ENCODE results near the gene RIMS4. TPM values are rescaled to one million over a fixed set of nuclear protein-coding genes. Genes with fewer than 3 reads are reported as not detected.

The RIMS4 gene
- polyA plus RNA-seq, 1 experiment, result not detected

- POLR2A ChIA-PET, result no interaction called here
- no peak for DNase-seq (ENCODE audit: low read depth)
These were observed 26.3 kb upstream of the RIMS4 start for GRCh38 chr20:44836601-44837120.

GRCh38 chr20:44835661-44836221 lies 25.4 kb upstream of the RIMS4 start:
- peaks cover 10% of the 10 kb centered on the region for H3K27me3 ChIP-seq (ENCODE audit: control insufficient read depth, insufficient read depth, low read length)
- TF ChIP-seq CTCF (IDR thresholded peaks at IDR 0.05; ENCODE audit: insufficient read depth, low read depth, low read length), result no peak
- no peak for DNase-seq (ENCODE audit: low read depth)
- ChIA-PET CTCF (no interaction called here), POLR2A (no interaction called here)
- H3K4me3 ChIP-seq (ENCODE audit: low read depth, low read length), result no peak overlapping the region
- H3K36me3 ChIP-seq (ENCODE audit: control insufficient read depth, insufficient read depth, low read length), result no peaks in the 10 kb centered on the region

More at GRCh38 chr20:44836601-44837120, 26.3 kb upstream of the RIMS4 start:
- CTCF ChIA-PET, result interaction anchor here (1.0 kb wide), 1 partner anchor 9 kb away, joined by 3 read pairs; no protein-coding TSS in a partner anchor
- H3K36me3 ChIP-seq (ENCODE audit: control insufficient read depth, insufficient read depth, low read length), result no peaks in the 10 kb centered on the region
- H3K27me3 ChIP-seq (ENCODE audit: control insufficient read depth, insufficient read depth, low read length), result peaks cover 9% of the 10 kb centered on the region
- TF ChIP-seq CTCF (IDR thresholded peaks at IDR 0.05; ENCODE audit: insufficient read depth, low read depth, low read length), result no peak
- no peak overlapping the region for H3K4me3 ChIP-seq (ENCODE audit: low read depth, low read length)

- peaks cover 13% of the 10 kb centered on the region for H3K27me3 ChIP-seq (ENCODE audit: control insufficient read depth, insufficient read depth, low read length)
- CTCF ChIA-PET, result no interaction called here
- no peak for TF ChIP-seq CTCF (IDR thresholded peaks at IDR 0.05; ENCODE audit: insufficient read depth, low read depth, low read length)
- no peak for DNase-seq (ENCODE audit: low read depth)
- H3K36me3 ChIP-seq (ENCODE audit: control insufficient read depth, insufficient read depth, low read length), result no peaks in the 10 kb centered on the region
- POLR2A ChIA-PET, result no interaction called here
- H3K4me3 ChIP-seq (ENCODE audit: low read depth, low read length), result no peak overlapping the region
These were observed 24.8 kb upstream of the RIMS4 start for GRCh38 chr20:44835116-44835515.

GRCh38 chr20:44834693-44835092 lies 24.3 kb upstream of the RIMS4 start:
- Histone ChIP-seq H3K4me3 (ENCODE audit: low read depth, low read length) (no peak overlapping the region), H3K27me3 (ENCODE audit: control insufficient read depth, insufficient read depth, low read length) (peaks cover 15% of the 10 kb centered on the region), H3K36me3 (ENCODE audit: control insufficient read depth, insufficient read depth, low read length) (no peaks in the 10 kb centered on the region)
- DNase-seq (ENCODE audit: low read depth), result no peak
- POLR2A ChIA-PET, result no interaction called here
- no peak for TF ChIP-seq CTCF (IDR thresholded peaks at IDR 0.05; ENCODE audit: insufficient read depth, low read depth, low read length)
- CTCF ChIA-PET, result no interaction called here

- no peak for TF ChIP-seq CTCF (IDR thresholded peaks at IDR 0.05; ENCODE audit: insufficient read depth, low read depth, low read length)
These were observed 23.1 kb upstream of the RIMS4 start for GRCh38 chr20:44833437-44833836.

More at GRCh38 chr20:44833437-44833836, 23.1 kb upstream of the RIMS4 start:
- DNase-seq (ENCODE audit: low read depth), result no peak
- H3K36me3 ChIP-seq (ENCODE audit: control insufficient read depth, insufficient read depth, low read length), result no peaks in the 10 kb centered on the region
- ChIA-PET POLR2A (no interaction called here), CTCF (interaction anchor here (1.2 kb wide), 3 partner anchors 11 to 75 kb away, joined by 3 read pairs; no protein-coding TSS in a partner anchor)
- H3K27me3 ChIP-seq (ENCODE audit: control insufficient read depth, insufficient read depth, low read length), result peaks cover 15% of the 10 kb centered on the region
- no peak overlapping the region for H3K4me3 ChIP-seq (ENCODE audit: low read depth, low read length)
